ENCODE results near the gene FOXK2.
"Not testable (repeated sequence)": the region's sequence is repeated elsewhere in the genome, so short reads cannot be mapped to it uniquely, and the experiment has no call there.

Gene FOXK2

GRCh38 chr17:82563745-82564144, 44.2 kb downstream of the FOXK2 start:
- H3K4ac ChIP-seq (ENCODE audit: low read depth, low read length); H3K27me3 ChIP-seq (ENCODE audit: insufficient read depth, low read length, poor library complexity); DNase-seq; H3K56ac ChIP-seq (ENCODE audit: low read length); H3K27ac ChIP-seq (ENCODE audit: low read depth, low read length); H2BK5ac ChIP-seq (ENCODE audit: low read length); H3K18ac ChIP-seq (ENCODE audit: low read length); H2AK5ac ChIP-seq (ENCODE audit: low read length); H4K5ac ChIP-seq (ENCODE audit: low read length); H3K4me2 ChIP-seq (ENCODE audit: low read length); H2BK15ac ChIP-seq (replicated peaks; ENCODE audit: low read depth); H3K4me1 ChIP-seq (ENCODE audit: control insufficient read depth, low read depth, low read length); H4K8ac ChIP-seq (ENCODE audit: low read depth, low read length); H2BK120ac ChIP-seq (ENCODE audit: low read depth, low read length); H3K4me3 ChIP-seq (ENCODE audit: low read length); H3K36me3 ChIP-seq (ENCODE audit: control insufficient read depth, insufficient read depth, low read length); H3K9ac ChIP-seq (ENCODE audit: low read length); H3K23ac ChIP-seq (ENCODE audit: low read length): not testable (repeated sequence)
- peaks cover 24% of the 10 kb centered on the region for H3K79me1 ChIP-seq (ENCODE audit: low read length)
- no CpG with 5 or more reads among the region's 4 CpGs for WGBS (ENCODE audit: extremely low coverage, insufficient coverage, low lambda C conversion rate)
- peaks cover 50% of the 10 kb centered on the region for H3K79me2 ChIP-seq (ENCODE audit: control insufficient read depth, insufficient read depth, low read length)

GRCh38 chr17:82564241-82564640, 44.7 kb downstream of the FOXK2 start:
- no peak overlapping the region for H3K9ac ChIP-seq (ENCODE audit: low read length)
- H3K79me2 ChIP-seq (ENCODE audit: control insufficient read depth, insufficient read depth, low read length): peaks cover 48% of the 10 kb centered on the region
- no peak overlapping the region for H2BK120ac ChIP-seq (ENCODE audit: low read depth, low read length)
- H3K18ac ChIP-seq (ENCODE audit: low read length): no peak overlapping the region
- H3K27ac ChIP-seq (ENCODE audit: low read depth, low read length): no peak overlapping the region
- H4K8ac ChIP-seq (ENCODE audit: low read depth, low read length): no peak overlapping the region
- H3K36me3 ChIP-seq (ENCODE audit: control insufficient read depth, insufficient read depth, low read length): peaks cover 8% of the 10 kb centered on the region
- H3K4me1 ChIP-seq (ENCODE audit: control insufficient read depth, low read depth, low read length): no peaks in the 10 kb centered on the region
- no peak overlapping the region for H3K4me2 ChIP-seq (ENCODE audit: low read length)
- no peak for DNase-seq
- no peak overlapping the region for H3K23ac ChIP-seq (ENCODE audit: low read length)
- H3K79me1 ChIP-seq (ENCODE audit: low read length): peaks cover 26% of the 10 kb centered on the region
- no peak overlapping the region for H2BK5ac ChIP-seq (ENCODE audit: low read length)
- no CpG with 5 or more reads among the region's 5 CpGs for WGBS (ENCODE audit: extremely low coverage, insufficient coverage, low lambda C conversion rate)
- H3K56ac ChIP-seq (ENCODE audit: low read length): no peak overlapping the region
- no peak overlapping the region for H3K4ac ChIP-seq (ENCODE audit: low read depth, low read length)
- H2BK15ac ChIP-seq (replicated peaks; ENCODE audit: low read depth): no peak overlapping the region
- no peak overlapping the region for H2AK5ac ChIP-seq (ENCODE audit: low read length)
- H3K27me3 ChIP-seq (ENCODE audit: insufficient read depth, low read length, poor library complexity): no peaks in the 10 kb centered on the region
- no peak overlapping the region for H4K5ac ChIP-seq (ENCODE audit: low read length)
- H3K4me3 ChIP-seq (ENCODE audit: low read length): no peak overlapping the region

- Histone ChIP-seq H3K4me3 (ENCODE audit: low read length) (no peak overlapping the region), H3K79me1 (ENCODE audit: low read length) (peaks cover 26% of the 10 kb centered on the region), H3K27me3 (ENCODE audit: insufficient read depth, low read length, poor library complexity) (no peaks in the 10 kb centered on the region), H2BK15ac (replicated peaks; ENCODE audit: low read depth) (no peak overlapping the region), H3K36me3 (ENCODE audit: control insufficient read depth, insufficient read depth, low read length) (peaks cover 9% of the 10 kb centered on the region), H3K56ac (ENCODE audit: low read length) (no peak overlapping the region), H3K9ac (ENCODE audit: low read length) (no peak overlapping the region), H3K4me2 (ENCODE audit: low read length) (no peak overlapping the region), H4K8ac (ENCODE audit: low read depth, low read length) (no peak overlapping the region), H3K23ac (ENCODE audit: low read length) (no peak overlapping the region), H2BK120ac (ENCODE audit: low read depth, low read length) (no peak overlapping the region), H3K18ac (ENCODE audit: low read length) (no peak overlapping the region), H2BK5ac (ENCODE audit: low read length) (no peak overlapping the region), H3K4me1 (ENCODE audit: control insufficient read depth, low read depth, low read length) (no peaks in the 10 kb centered on the region), H3K27ac (ENCODE audit: low read depth, low read length) (no peak overlapping the region), H3K79me2 (ENCODE audit: control insufficient read depth, insufficient read depth, low read length) (peaks cover 40% of the 10 kb centered on the region), H3K4ac (ENCODE audit: low read depth, low read length) (no peak overlapping the region), H2AK5ac (ENCODE audit: low read length) (no peak overlapping the region), H4K5ac (ENCODE audit: low read length) (no peak overlapping the region)
- WGBS (ENCODE audit: extremely low coverage, insufficient coverage, low lambda C conversion rate): no CpG with 5 or more reads among the region's 1 CpG
- no peak for DNase-seq
Measured at GRCh38 chr17:82565551-82565950, 46.0 kb downstream of the FOXK2 start.

- Histone ChIP-seq H3K4me1 (ENCODE audit: control insufficient read depth, low read depth, low read length) (no peaks in the 10 kb centered on the region), H3K36me3 (ENCODE audit: control insufficient read depth, insufficient read depth, low read length) (peaks cover 11% of the 10 kb centered on the region), H3K4me3 (ENCODE audit: low read length) (no peak overlapping the region), H3K27me3 (ENCODE audit: insufficient read depth, low read length, poor library complexity) (no peaks in the 10 kb centered on the region), H2BK5ac (ENCODE audit: low read length) (no peak overlapping the region), H2AK5ac (ENCODE audit: low read length) (no peak overlapping the region), H3K56ac (ENCODE audit: low read length) (no peak overlapping the region), H2BK120ac (ENCODE audit: low read depth, low read length) (no peak overlapping the region), H3K79me1 (ENCODE audit: low read length) (peaks cover 25% of the 10 kb centered on the region), H4K8ac (ENCODE audit: low read depth, low read length) (no peak overlapping the region), H3K79me2 (ENCODE audit: control insufficient read depth, insufficient read depth, low read length) (peaks cover 32% of the 10 kb centered on the region), H3K9ac (ENCODE audit: low read length) (no peak overlapping the region), H3K4ac (ENCODE audit: low read depth, low read length) (no peak overlapping the region), H3K18ac (ENCODE audit: low read length) (no peak overlapping the region), H2BK15ac (replicated peaks; ENCODE audit: low read depth) (no peak overlapping the region), H4K5ac (ENCODE audit: low read length) (no peak overlapping the region), H3K23ac (ENCODE audit: low read length) (no peak overlapping the region), H3K27ac (ENCODE audit: low read depth, low read length) (no peak overlapping the region), H3K4me2 (ENCODE audit: low read length) (no peak overlapping the region)
- DNase-seq: no peak
- WGBS (ENCODE audit: extremely low coverage, insufficient coverage, low lambda C conversion rate): no CpG with 5 or more reads among the region's 18 CpGs
Measured at GRCh38 chr17:82566129-82566960, 46.8 kb downstream of the FOXK2 start.

- Histone ChIP-seq H2BK15ac (replicated peaks; ENCODE audit: low read depth) (no peak overlapping the region), H3K79me2 (ENCODE audit: control insufficient read depth, insufficient read depth, low read length) (peaks cover 22% of the 10 kb centered on the region), H3K79me1 (ENCODE audit: low read length) (peaks cover 27% of the 10 kb centered on the region), H3K4ac (ENCODE audit: low read depth, low read length) (no peak overlapping the region), H3K56ac (ENCODE audit: low read length) (no peak overlapping the region), H3K27ac (ENCODE audit: low read depth, low read length) (no peak overlapping the region), H3K9ac (ENCODE audit: low read length) (no peak overlapping the region), H3K27me3 (ENCODE audit: insufficient read depth, low read length, poor library complexity) (no peaks in the 10 kb centered on the region), H4K8ac (ENCODE audit: low read depth, low read length) (no peak overlapping the region), H3K36me3 (ENCODE audit: control insufficient read depth, insufficient read depth, low read length) (peaks cover 13% of the 10 kb centered on the region), H3K18ac (ENCODE audit: low read length) (no peak overlapping the region), H3K4me2 (ENCODE audit: low read length) (no peak overlapping the region), H4K5ac (ENCODE audit: low read length) (no peak overlapping the region), H2BK5ac (ENCODE audit: low read length) (no peak overlapping the region), H3K4me1 (ENCODE audit: control insufficient read depth, low read depth, low read length) (no peaks in the 10 kb centered on the region), H3K23ac (ENCODE audit: low read length) (no peak overlapping the region), H2AK5ac (ENCODE audit: low read length) (no peak overlapping the region), H3K4me3 (ENCODE audit: low read length) (no peak overlapping the region), H2BK120ac (ENCODE audit: low read depth, low read length) (no peak overlapping the region)
- WGBS (ENCODE audit: extremely low coverage, insufficient coverage, low lambda C conversion rate): no CpG with 5 or more reads among the region's 15 CpGs
- DNase-seq: no peak
Measured at GRCh38 chr17:82567286-82567685, 47.8 kb downstream of the FOXK2 start.

GRCh38 chr17:82568997-82569393, 49.5 kb downstream of the FOXK2 start:
- Histone ChIP-seq H2BK15ac (replicated peaks; ENCODE audit: low read depth) (no peak overlapping the region), H2AK5ac (ENCODE audit: low read length) (no peak overlapping the region), H4K8ac (ENCODE audit: low read depth, low read length) (no peak overlapping the region), H3K79me2 (ENCODE audit: control insufficient read depth, insufficient read depth, low read length) (peaks cover 13% of the 10 kb centered on the region), H3K56ac (ENCODE audit: low read length) (no peak overlapping the region), H3K27ac (ENCODE audit: low read depth, low read length) (no peak overlapping the region), H2BK5ac (ENCODE audit: low read length) (no peak overlapping the region), H3K4me1 (ENCODE audit: control insufficient read depth, low read depth, low read length) (no peaks in the 10 kb centered on the region), H3K9ac (ENCODE audit: low read length) (no peak overlapping the region), H3K4me3 (ENCODE audit: low read length) (no peak overlapping the region), H3K4ac (ENCODE audit: low read depth, low read length) (no peak overlapping the region), H3K27me3 (ENCODE audit: insufficient read depth, low read length, poor library complexity) (no peaks in the 10 kb centered on the region), H3K18ac (ENCODE audit: low read length) (no peak overlapping the region), H3K4me2 (ENCODE audit: low read length) (no peak overlapping the region), H3K79me1 (ENCODE audit: low read length) (peaks cover 22% of the 10 kb centered on the region), H3K36me3 (ENCODE audit: control insufficient read depth, insufficient read depth, low read length) (peaks cover 13% of the 10 kb centered on the region), H3K23ac (ENCODE audit: low read length) (no peak overlapping the region), H2BK120ac (ENCODE audit: low read depth, low read length) (no peak overlapping the region), H4K5ac (ENCODE audit: low read length) (no peak overlapping the region)
- WGBS (ENCODE audit: extremely low coverage, insufficient coverage, low lambda C conversion rate): no CpG with 5 or more reads among the region's 10 CpGs
- DNase-seq: no peak

Measured in mesendoderm (in vitro differentiated cells).